ENCODE results near the gene ZNF750. TPM values are rescaled to one million over a fixed set of nuclear protein-coding genes. Genes with fewer than 3 reads are reported as not detected.
A peak's percentile ranks its signal among the peaks of the same experiment; 100 is the strongest.
"Not testable (repeated sequence)": the region's sequence is repeated elsewhere in the genome, so short reads cannot be mapped to it uniquely, and the experiment has no call there.

Gene ZNF750
- total RNA-seq, 2 experiments from 2014 or later, result not detected

DNA sequence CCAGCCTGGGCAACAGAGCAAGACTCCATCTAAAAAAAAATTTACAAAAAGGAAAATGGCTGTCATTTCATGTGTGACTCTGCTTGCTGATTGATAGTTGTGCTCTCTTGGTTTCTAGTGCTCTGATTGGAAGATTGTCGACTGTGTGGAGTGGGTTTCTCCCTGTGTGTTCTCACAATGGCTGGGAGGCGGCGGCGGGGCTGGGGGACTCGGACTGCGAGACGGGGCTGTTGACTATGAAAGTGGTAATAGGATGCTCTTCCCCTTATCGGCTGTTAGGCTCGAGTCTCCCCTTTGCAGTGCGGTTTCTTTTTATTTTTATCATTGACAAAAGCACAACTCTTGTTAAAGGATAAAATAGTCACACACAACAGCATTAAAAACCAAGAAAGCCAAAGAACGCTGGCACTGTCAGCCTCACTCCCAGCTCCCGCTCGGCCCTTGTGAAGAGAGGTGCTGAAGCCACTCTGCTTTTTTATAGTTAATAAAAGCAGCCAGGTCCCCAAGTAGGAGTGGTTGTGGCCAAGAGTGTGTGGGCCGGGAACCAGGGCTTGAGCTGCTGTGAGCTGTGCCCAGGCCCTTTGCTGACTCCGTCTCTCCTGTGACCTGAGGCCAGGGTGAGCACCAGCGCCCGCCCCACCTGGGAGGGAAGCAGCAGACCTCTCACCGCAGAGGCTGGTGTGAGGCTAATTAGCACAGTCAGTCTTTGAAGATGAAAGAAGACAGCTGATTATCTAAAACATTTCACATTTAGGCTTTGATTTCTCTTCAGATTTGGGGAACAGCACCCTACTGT is 51.4 kb downstream of the ZNF750 start:
- CTCF ChIA-PET, result no interaction called here
- Mint-ChIP-seq H3K36me3 (ENCODE audit: low read depth) (peaks cover 10% of the 10 kb centered on the region), H3K27ac (no peak overlapping the region), H3K4me3 (no peak overlapping the region), H3K9me3 (no peaks in the 10 kb centered on the region), H3K4me1 (ENCODE audit: low read depth) (no peaks in the 10 kb centered on the region), H3K27me3 (ENCODE audit: low read depth) (no peaks in the 10 kb centered on the region)
- DNase-seq, result no peak
- intact Hi-C loops (cut with micrococcal nuclease), result no loop called here

DNA sequence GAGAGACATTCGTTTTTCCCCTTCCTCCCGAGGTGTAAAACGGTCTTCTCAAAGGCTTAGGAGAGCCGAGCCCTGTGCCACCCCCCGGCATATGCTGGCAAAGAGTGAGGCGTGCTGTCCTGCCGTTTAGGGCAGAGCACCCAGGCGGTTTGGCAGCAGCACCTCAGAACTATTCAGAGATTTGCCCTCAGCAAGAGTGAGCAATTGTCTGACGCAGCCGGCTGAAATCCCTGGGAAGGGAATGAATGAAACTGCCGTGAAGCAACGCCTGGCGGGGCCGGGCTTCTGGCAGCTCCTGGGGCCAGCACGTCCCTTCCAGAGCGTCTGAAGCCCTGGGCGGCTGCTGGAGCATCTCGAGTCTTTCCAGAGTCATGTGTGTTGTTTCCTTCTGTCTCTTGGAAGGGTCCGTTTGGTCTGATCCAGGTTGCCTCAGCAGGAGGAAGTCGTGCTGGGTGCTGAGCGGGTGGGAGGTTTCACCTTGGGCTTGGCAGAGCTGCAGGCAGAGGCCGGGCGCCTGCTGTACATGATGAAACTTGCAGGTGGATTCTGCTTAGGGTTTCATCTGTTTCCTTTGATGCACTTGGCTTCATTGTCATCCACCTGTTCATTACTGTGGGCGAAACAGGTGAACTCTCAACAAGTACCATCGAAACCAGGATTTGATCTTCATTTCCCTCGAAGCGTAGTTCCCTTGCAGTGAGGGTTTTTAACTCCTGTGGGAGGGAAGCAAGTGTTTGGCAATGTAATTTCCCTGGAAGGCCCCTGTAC is 52.6 kb downstream of the ZNF750 start:
- intact Hi-C loops (cut with micrococcal nuclease), result no loop called here
- no peaks in the 10 kb centered on the region for H3K27me3 Mint-ChIP-seq (ENCODE audit: low read depth)
- CTCF ChIA-PET, result no interaction called here
- no peak for DNase-seq
- peaks cover 2% of the 10 kb centered on the region for H3K4me1 Mint-ChIP-seq (ENCODE audit: low read depth)
- peaks cover 14% of the 10 kb centered on the region for H3K36me3 Mint-ChIP-seq (ENCODE audit: low read depth)
- H3K4me3 Mint-ChIP-seq, result no peak overlapping the region
- no peaks in the 10 kb centered on the region for H3K9me3 Mint-ChIP-seq
- no peak overlapping the region for H3K27ac Mint-ChIP-seq

DNA sequence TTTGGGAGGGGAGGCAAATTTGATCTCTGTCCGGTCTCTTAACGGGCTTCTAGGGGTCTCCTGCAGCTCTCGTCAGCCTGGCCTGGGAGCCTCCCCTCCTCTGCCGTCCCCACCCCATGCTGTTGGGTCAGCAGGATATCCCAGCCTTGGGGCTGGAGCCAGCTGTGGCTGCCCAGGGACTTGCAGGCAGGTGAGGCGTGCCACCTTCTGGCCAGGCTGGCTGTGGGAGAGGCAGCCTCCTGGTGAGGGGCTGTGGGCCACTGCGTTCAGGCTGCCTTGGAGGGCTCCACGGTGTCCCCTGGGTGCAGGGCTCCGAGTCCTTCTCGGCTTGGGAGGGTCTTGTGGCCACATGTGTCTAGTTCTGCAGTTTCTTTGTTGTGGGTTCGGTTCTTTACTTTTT is 53.4 kb downstream of the ZNF750 start:
- Mint-ChIP-seq H3K36me3 (ENCODE audit: low read depth) (peaks cover 11% of the 10 kb centered on the region), H3K4me1 (ENCODE audit: low read depth) (peaks cover 4% of the 10 kb centered on the region), H3K27ac (no peak overlapping the region), H3K9me3 (no peaks in the 10 kb centered on the region), H3K4me3 (no peak overlapping the region), H3K27me3 (ENCODE audit: low read depth) (no peaks in the 10 kb centered on the region)
- intact Hi-C loops (cut with micrococcal nuclease), result no loop called here
- CTCF ChIA-PET, result no interaction called here
- DNase-seq, result no peak

DNA sequence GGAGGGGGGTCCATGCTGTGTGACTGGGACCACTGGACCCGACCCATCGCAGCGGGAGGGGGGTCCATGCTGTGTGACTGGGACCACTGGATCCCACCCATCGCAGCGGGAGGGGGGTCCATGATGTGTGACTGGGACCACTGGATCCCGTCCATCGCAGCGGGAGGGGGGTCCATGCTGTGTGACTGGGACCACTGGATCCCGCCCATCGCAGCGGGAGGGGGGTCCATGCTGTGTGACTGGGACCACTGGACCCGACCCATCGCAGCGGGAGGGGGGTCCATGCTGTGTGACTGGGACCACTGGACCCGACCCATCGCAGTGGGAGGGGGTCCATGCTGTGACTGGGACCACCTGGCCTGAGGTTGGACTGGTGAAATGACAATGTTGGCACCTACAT is 54.2 kb downstream of the ZNF750 start:
- DNase-seq; H3K36me3 Mint-ChIP-seq (ENCODE audit: low read depth); intact Hi-C loops (cut with micrococcal nuclease); H3K9me3 Mint-ChIP-seq; H3K27me3 Mint-ChIP-seq (ENCODE audit: low read depth); H3K4me1 Mint-ChIP-seq (ENCODE audit: low read depth); H3K27ac Mint-ChIP-seq; H3K4me3 Mint-ChIP-seq; CTCF ChIA-PET: not testable (repeated sequence)

DNA sequence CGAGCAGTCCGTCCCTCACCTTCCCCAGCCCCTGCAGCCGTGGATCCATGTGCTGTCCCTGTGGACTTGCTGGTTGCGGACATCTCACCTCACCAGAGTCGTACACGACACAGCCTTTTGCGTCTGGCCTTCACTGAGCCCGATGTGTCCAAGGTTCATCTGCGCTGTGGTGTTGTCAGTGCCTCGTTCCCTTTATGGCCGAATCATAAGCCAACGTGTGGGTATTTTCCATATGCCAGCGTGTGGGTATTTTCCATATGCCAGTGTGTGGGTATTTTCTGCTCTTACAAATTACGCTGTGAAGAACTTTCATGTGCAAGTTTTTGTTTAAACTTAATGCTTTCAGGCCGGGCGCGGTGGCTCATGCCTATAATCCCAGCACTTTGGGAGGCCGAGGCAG is 56.3 kb downstream of the ZNF750 start:
- peaks cover 4% of the 10 kb centered on the region for H3K4me1 Mint-ChIP-seq (ENCODE audit: low read depth)
- no peaks in the 10 kb centered on the region for H3K9me3 Mint-ChIP-seq
- no peak for DNase-seq
- H3K36me3 Mint-ChIP-seq (ENCODE audit: low read depth), result peaks cover 7% of the 10 kb centered on the region
- H3K27me3 Mint-ChIP-seq (ENCODE audit: low read depth), result no peaks in the 10 kb centered on the region
- CTCF ChIA-PET, result no interaction called here
- intact Hi-C loops (cut with micrococcal nuclease), result no loop called here
- no peak overlapping the region for H3K4me3 Mint-ChIP-seq
- no peak overlapping the region for H3K27ac Mint-ChIP-seq

DNA sequence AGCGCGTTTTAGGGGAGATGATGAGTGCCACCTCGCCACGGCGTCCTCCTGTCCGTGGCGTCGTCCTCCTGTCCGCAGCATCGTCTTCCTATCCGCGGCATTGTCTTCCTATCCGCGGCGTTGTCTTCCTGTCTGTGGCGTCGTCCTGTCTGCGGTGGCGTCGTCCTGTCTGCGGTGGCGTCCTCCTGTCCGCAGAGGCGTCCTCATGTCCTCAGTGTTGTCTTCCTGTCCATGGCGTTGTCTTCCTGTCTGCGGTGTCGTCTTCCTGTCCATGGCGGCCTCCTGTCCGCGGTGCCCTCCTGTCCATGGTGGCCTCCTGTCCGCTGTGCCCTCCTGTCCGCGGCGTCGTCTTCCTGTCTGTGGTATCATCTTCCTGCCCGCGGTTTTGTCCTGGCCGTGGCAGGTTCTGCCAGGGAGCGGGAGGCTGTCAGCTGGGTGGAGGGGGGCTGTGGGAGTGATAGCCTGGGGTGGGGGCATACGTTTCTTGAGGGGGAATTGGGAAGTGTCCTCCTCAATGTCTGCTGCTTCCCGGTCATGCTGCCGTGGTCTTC is 57.1 kb downstream of the ZNF750 start:
- H3K36me3 Mint-ChIP-seq (ENCODE audit: low read depth), result peaks cover 7% of the 10 kb centered on the region
- DNase-seq, result no peak
- no peaks in the 10 kb centered on the region for H3K27me3 Mint-ChIP-seq (ENCODE audit: low read depth)
- intact Hi-C loops (cut with micrococcal nuclease), result loop anchor here (1.0 kb wide), 1 partner anchor 131 kb away; no protein-coding TSS in a partner anchor
- peaks cover 4% of the 10 kb centered on the region for H3K4me1 Mint-ChIP-seq (ENCODE audit: low read depth)
- no peak overlapping the region for H3K27ac Mint-ChIP-seq
- H3K9me3 Mint-ChIP-seq, result no peaks in the 10 kb centered on the region
- no peak overlapping the region for H3K4me3 Mint-ChIP-seq
- CTCF ChIA-PET, result interaction anchor here (1.8 kb wide), 2 partner anchors 131 to 135 kb away, joined by 4 to 5 read pairs; no protein-coding TSS in a partner anchor

DNA sequence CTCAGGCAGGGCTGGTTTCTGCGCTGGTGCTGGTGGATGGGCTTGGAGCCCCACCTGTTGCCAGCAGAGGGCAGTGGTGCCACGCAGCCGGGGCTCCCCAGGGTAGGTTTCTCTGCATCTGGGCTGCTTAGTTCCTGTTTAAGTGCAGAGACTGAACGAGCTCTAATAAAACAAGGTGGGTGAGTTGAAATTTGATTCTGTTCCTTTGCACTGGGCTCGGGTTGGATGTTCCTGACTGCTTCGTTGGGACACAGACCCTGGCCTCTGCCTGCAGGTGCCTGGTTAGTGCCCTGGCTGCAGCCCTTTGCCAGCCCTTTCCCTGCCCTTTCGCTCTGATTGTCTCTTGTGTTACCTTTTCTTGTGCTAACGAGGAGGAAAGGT is 57.9 kb downstream of the ZNF750 start:
- no peaks in the 10 kb centered on the region for H3K27me3 Mint-ChIP-seq (ENCODE audit: low read depth)
- DNase-seq, result peak; percentile 89
- peaks cover 10% of the 10 kb centered on the region for H3K36me3 Mint-ChIP-seq (ENCODE audit: low read depth)
- CTCF ChIA-PET, result interaction anchor here (0.6 to 1.8 kb wide), 6 partner anchors 132 to 421 kb away, joined by 3 to 5 read pairs (median 4); no protein-coding TSS in a partner anchor
- no peaks in the 10 kb centered on the region for H3K9me3 Mint-ChIP-seq
- H3K4me3 Mint-ChIP-seq, result no peak overlapping the region
- no peak overlapping the region for H3K27ac Mint-ChIP-seq
- peaks cover 4% of the 10 kb centered on the region for H3K4me1 Mint-ChIP-seq (ENCODE audit: low read depth)
- intact Hi-C loops (cut with micrococcal nuclease), result loop anchor here (1.0 kb wide), 1 partner anchor 131 kb away; no protein-coding TSS in a partner anchor

DNA sequence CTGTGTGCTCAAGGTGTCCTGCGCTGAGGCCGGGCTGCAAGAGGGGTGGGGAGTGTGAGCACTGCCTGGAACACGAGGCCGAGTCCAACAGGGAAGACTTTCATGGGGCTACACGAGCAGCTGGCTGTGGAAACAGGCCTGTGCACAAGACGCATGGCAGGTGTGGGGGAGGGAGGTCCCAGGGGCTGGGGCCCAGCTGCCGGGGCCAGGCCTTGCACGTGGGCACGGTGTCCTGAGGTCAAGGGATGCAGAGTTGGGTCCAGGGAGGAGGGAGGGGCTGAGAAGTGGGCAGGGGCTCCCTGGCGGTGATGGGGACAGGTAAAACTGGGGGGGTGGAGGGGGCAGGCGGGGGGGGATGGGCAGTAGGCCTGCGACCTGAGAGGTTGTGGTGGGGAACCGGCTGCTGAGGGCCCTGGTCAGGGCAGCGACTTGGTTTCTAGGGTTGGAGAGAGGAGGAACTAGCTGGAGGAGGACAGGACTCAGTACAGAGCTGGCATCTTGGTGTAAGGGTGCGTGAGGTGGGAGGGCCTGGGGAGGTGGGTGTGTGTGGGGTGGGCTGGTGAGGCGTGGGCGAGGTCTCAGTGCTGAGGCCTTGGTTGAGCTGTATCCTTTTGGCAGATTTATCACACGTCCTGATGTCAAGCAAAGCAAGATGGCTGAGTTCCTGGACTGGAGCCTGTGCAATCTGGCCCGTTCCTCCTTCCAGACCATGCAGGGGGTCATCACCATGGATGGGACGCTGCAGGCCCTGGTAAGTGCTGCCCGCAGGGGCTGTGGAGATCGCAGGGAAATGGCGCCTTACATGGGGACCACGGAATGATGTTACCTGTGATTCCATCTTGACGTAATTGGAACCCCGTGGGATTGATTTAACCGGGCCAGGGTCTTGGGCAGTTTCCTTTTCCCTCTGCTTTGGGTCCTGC is 58.6 kb downstream of the ZNF750 start:
- no peaks in the 10 kb centered on the region for H3K9me3 Mint-ChIP-seq
- DNase-seq, result no peak
- no peak overlapping the region for H3K4me3 Mint-ChIP-seq
- intact Hi-C loops (cut with micrococcal nuclease), result no loop called here
- H3K27me3 Mint-ChIP-seq (ENCODE audit: low read depth), result no peaks in the 10 kb centered on the region
- no peak overlapping the region for H3K27ac Mint-ChIP-seq
- CTCF ChIA-PET, result interaction anchor here (0.6 to 1.8 kb wide), 8 partner anchors 100 to 421 kb away, joined by 3 to 7 read pairs (median 4); no protein-coding TSS in a partner anchor
- peaks cover 10% of the 10 kb centered on the region for H3K36me3 Mint-ChIP-seq (ENCODE audit: low read depth)
- H3K4me1 Mint-ChIP-seq (ENCODE audit: low read depth), result peaks cover 4% of the 10 kb centered on the region

DNA sequence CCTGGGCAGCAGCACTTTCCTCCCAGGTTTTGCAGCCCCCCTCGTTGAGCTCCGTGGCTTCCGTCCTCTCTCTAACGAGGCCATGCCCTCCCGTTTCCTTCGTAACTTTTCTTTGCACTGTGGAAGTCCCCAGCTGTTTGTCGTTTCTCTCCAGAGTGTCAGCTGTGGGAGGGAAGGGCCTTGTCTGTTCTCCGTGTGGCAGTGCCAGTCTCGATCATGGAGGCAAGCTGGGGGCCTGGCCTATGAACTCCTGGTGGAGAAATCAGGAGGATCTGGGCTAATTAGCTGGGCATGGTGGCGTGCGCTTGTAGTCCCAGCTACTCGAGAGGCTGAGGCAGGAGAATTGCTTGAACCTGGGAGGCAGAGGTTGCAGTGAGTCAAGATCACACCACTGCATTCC is 59.6 kb downstream of the ZNF750 start:
- no peak overlapping the region for H3K27ac Mint-ChIP-seq
- peaks cover 7% of the 10 kb centered on the region for H3K36me3 Mint-ChIP-seq (ENCODE audit: low read depth)
- intact Hi-C loops (cut with micrococcal nuclease), result no loop called here
- no peaks in the 10 kb centered on the region for H3K27me3 Mint-ChIP-seq (ENCODE audit: low read depth)
- H3K4me3 Mint-ChIP-seq, result no peak overlapping the region
- no peak for DNase-seq
- CTCF ChIA-PET, result interaction anchor here (0.6 to 1.3 kb wide), 3 partner anchors 13 to 128 kb away, joined by 3 to 7 read pairs (median 4); no protein-coding TSS in a partner anchor
- no peaks in the 10 kb centered on the region for H3K9me3 Mint-ChIP-seq
- peaks cover 4% of the 10 kb centered on the region for H3K4me1 Mint-ChIP-seq (ENCODE audit: low read depth)

DNA sequence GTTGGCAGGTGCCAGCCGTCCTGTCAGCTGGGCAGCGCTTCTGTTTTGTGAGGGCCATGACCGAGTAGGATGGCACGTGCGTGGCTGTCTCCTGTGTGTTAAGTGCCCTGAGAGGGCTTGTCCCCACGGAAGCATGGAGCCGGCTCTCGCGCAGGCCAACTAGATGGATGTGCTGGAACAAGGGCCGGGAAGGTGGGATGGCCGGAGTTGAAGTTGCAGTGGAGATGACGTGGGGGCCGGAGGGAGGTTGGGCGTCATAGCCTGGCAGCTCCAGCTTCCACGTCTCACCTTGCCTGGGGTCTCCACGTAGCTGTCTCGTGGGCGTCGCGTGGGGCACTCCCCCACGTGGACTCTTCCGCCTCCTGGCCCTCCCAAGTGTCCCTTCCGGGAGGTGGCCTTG is 60.3 kb downstream of the ZNF750 start:
- DNase-seq, result no peak
- peaks cover 7% of the 10 kb centered on the region for H3K36me3 Mint-ChIP-seq (ENCODE audit: low read depth)
- CTCF ChIA-PET, result interaction anchor here (0.6 kb wide), 1 partner anchor 103 kb away, joined by 3 read pairs; no protein-coding TSS in a partner anchor
- H3K9me3 Mint-ChIP-seq, result no peaks in the 10 kb centered on the region
- H3K4me3 Mint-ChIP-seq, result no peak overlapping the region
- H3K27ac Mint-ChIP-seq, result no peak overlapping the region
- peaks cover 5% of the 10 kb centered on the region for H3K4me1 Mint-ChIP-seq (ENCODE audit: low read depth)
- no peaks in the 10 kb centered on the region for H3K27me3 Mint-ChIP-seq (ENCODE audit: low read depth)
- intact Hi-C loops (cut with micrococcal nuclease), result no loop called here

Data from activated naive CD4-positive, alpha-beta T cell treated with anti-CD3 and anti-CD28 coated beads for 36 hours (primary cell).